Neural progenitor cell (in vitro differentiated cells): Measurements from ENCODE around the gene KCNJ10. TPM values are rescaled to one million over a fixed set of nuclear protein-coding genes. Genes with fewer than 3 reads are reported as not detected.

Experiments
- DNase-seq: peaks from one replicate; pipeline ENCODE4 v3.0.0-alpha.2; 2016; ENCODE audit warnings: low spot score
- H2AFZ ChIP-seq: fragments of 200-600 bp; sonication (generic); replicated peaks from 2 replicates; pipeline ENCODE4 v1.6.1; 2016; ENCODE audit warnings: antibody characterized with exemption
- H3F3A ChIP-seq: fragments of 200-600 bp; sonication (generic); 2 replicates; pipeline ENCODE4 v1.6.1; 2016; ENCODE audit warnings: antibody characterized with exemption, low read depth
- H3K27ac ChIP-seq: fragments of 200-600 bp; sonication (generic); 2 replicates; pipeline ENCODE4 v1.5.1; 2016; ENCODE audit warnings: mild to moderate bottlenecking
- H3K27me3 ChIP-seq: fragments of 200-600 bp; sonication (generic); 2 replicates; pipeline ENCODE4 v1.6.1; 2016; ENCODE audit warnings: mild to moderate bottlenecking, moderate library complexity
- H3K36me3 ChIP-seq: fragments of 200-600 bp; sonication (generic); 2 replicates; pipeline ENCODE4 v1.5.1; 2016
- H3K4me1 ChIP-seq: fragments of 200-600 bp; sonication (generic); 2 replicates; pipeline ENCODE4 v1.6.1; 2016; ENCODE audit warnings: mixed run types
- H3K4me2 ChIP-seq: fragments of 200-600 bp; sonication (generic); 2 replicates; pipeline ENCODE4 v1.6.1; 2016
- H3K4me3 ChIP-seq: fragments of 200-600 bp; sonication (generic); 2 replicates; pipeline ENCODE4 v1.5.1; 2016
- H3K79me2 ChIP-seq: fragments of 200-600 bp; sonication (generic); 2 replicates; pipeline ENCODE4 v1.6.1; 2016; ENCODE audit warnings: low read depth
- H3K9ac ChIP-seq: fragments of 200-600 bp; sonication (generic); 2 replicates; pipeline ENCODE4 v1.6.1; 2016
- H3K9me3 ChIP-seq: fragments of 200-600 bp; sonication (generic); 2 replicates; pipeline ENCODE4 v1.5.1; 2016; ENCODE audit warnings: low read depth
- H4K20me1 ChIP-seq: fragments of 200-600 bp; sonication (generic); 2 replicates; pipeline ENCODE4 v1.6.1; 2016; ENCODE audit warnings: low read depth
- H3K27ac Mint-ChIP-seq: 3 replicates; pipeline ENCODE4 v1.8.0; 2021; ENCODE audit warnings: mixed read lengths
- H3K27me3 Mint-ChIP-seq: 2 replicates; pipeline ENCODE4 v1.8.0; 2022; ENCODE audit warnings: low read depth, mild to moderate bottlenecking, inconsistent platforms, moderate library complexity, mixed read lengths; ENCODE audit not compliant: insufficient read depth
- H3K36me3 Mint-ChIP-seq: 3 replicates; pipeline ENCODE4 v1.8.0; 2021; ENCODE audit warnings: mixed read lengths
- H3K4me1 Mint-ChIP-seq: 3 replicates; pipeline ENCODE4 v1.8.0; 2021; ENCODE audit warnings: mixed read lengths
- H3K4me3 Mint-ChIP-seq: 3 replicates; pipeline ENCODE4 v1.8.0; 2021; ENCODE audit warnings: mild to moderate bottlenecking, moderate library complexity, mixed read lengths
- H3K9me3 Mint-ChIP-seq: 3 replicates; pipeline ENCODE4 v1.8.0; 2020; ENCODE audit warnings: mixed read lengths
- CTCF ChIP-seq: fragments of 200-600 bp; sonication (generic); IDR thresholded peaks from 2 replicates; pipeline ENCODE4 v1.5.1; 2017; ENCODE audit warnings: antibody characterized with exemption, mild to moderate bottlenecking
- EZH2 ChIP-seq: fragments of 200-600 bp; sonication (generic); IDR thresholded peaks from 2 replicates; pipeline ENCODE4 v1.6.1; 2017; ENCODE audit warnings: antibody characterized with exemption, mild to moderate bottlenecking, moderate library complexity
- EZH2phosphoT487 ChIP-seq: fragments of 200-600 bp; sonication (generic); IDR thresholded peaks from 2 replicates; pipeline ENCODE4 v1.6.1; 2017; ENCODE audit warnings: antibody characterized with exemption
- total RNA-seq: library from RNA; depleted of rRNA; stranded (reverse); fragments of >200 nt; gene quantifications from 2 replicates; pipeline ENCODE4 v1.2.3, GENCODE V29; 2015; ENCODE audit warnings: low replicate concordance

Gene KCNJ10
- total RNA-seq, 1 donor from 2014 or later = not detected

GRCh38 chr1:160045653-160046052 lies 24.3 kb downstream of the KCNJ10 start:
- Mint-ChIP-seq H3K27ac (no peak overlapping the region), H3K9me3 (no peaks in the 10 kb centered on the region), H3K4me1 (peaks cover 28% of the 10 kb centered on the region), H3K4me3 (no peak overlapping the region), H3K27me3 (peaks cover 7% of the 10 kb centered on the region), H3K36me3 (no peaks in the 10 kb centered on the region)
- Histone ChIP-seq H3K79me2 (no peaks in the 10 kb centered on the region), H3F3A (peaks cover 36% of the 10 kb centered on the region), H3K4me3 (no peak overlapping the region), H3K9me3 (no peaks in the 10 kb centered on the region), H3K4me1 (peaks cover 32% of the 10 kb centered on the region), H3K36me3 (no peaks in the 10 kb centered on the region), H3K9ac (no peak overlapping the region), H3K4me2 (no peak overlapping the region), H2AFZ (no peak overlapping the region), H3K27ac (no peak overlapping the region), H4K20me1 (no peaks in the 10 kb centered on the region), H3K27me3 (peaks cover 13% of the 10 kb centered on the region)
- DNase-seq = no peak
- no peak for TF ChIP-seq CTCF
- TF ChIP-seq EZH2 = no peak
- TF ChIP-seq EZH2phosphoT487 = no peak

- no peaks in the 10 kb centered on the region for H3K36me3 ChIP-seq
- H3K27me3 Mint-ChIP-seq = peaks cover 4% of the 10 kb centered on the region
- H3K27me3 ChIP-seq = peaks cover 13% of the 10 kb centered on the region
- no peaks in the 10 kb centered on the region for H3K9me3 ChIP-seq
- peaks cover 33% of the 10 kb centered on the region for H3F3A ChIP-seq
- no peaks in the 10 kb centered on the region for H3K9me3 Mint-ChIP-seq
- peaks cover 19% of the 10 kb centered on the region for H3K4me1 Mint-ChIP-seq
- DNase-seq = no peak
- H3K79me2 ChIP-seq = no peaks in the 10 kb centered on the region
- H3K36me3 Mint-ChIP-seq = no peaks in the 10 kb centered on the region
- no peak overlapping the region for H3K4me3 ChIP-seq
- H3K27ac Mint-ChIP-seq = no peak overlapping the region
- no peak overlapping the region for H3K9ac ChIP-seq
- no peak overlapping the region for H3K4me2 ChIP-seq
- TF ChIP-seq EZH2 (no peak), CTCF (no peak), EZH2phosphoT487 (no peak)
- peaks cover 24% of the 10 kb centered on the region for H3K4me1 ChIP-seq
- no peak overlapping the region for H2AFZ ChIP-seq
- no peak overlapping the region for H3K4me3 Mint-ChIP-seq
- no peaks in the 10 kb centered on the region for H4K20me1 ChIP-seq
- no peak overlapping the region for H3K27ac ChIP-seq
Observed at GRCh38 chr1:160043543-160043942, 26.4 kb downstream of the KCNJ10 start.

GRCh38 chr1:160040476-160040875 lies 29.5 kb downstream of the KCNJ10 start:
- no peak for TF ChIP-seq CTCF
- no peak for TF ChIP-seq EZH2
- no peak for TF ChIP-seq EZH2phosphoT487
- no peaks in the 10 kb centered on the region for H3K4me1 ChIP-seq
- no peaks in the 10 kb centered on the region for H3K36me3 Mint-ChIP-seq
- H3K27ac ChIP-seq = no peak overlapping the region
- peaks cover 5% of the 10 kb centered on the region for H3F3A ChIP-seq
- no peaks in the 10 kb centered on the region for H3K4me1 Mint-ChIP-seq
- no peaks in the 10 kb centered on the region for H3K9me3 Mint-ChIP-seq
- peaks cover 4% of the 10 kb centered on the region for H3K27me3 ChIP-seq
- DNase-seq = no peak
- no peak overlapping the region for H3K4me3 ChIP-seq
- H3K9ac ChIP-seq = no peak overlapping the region
- H4K20me1 ChIP-seq = no peaks in the 10 kb centered on the region
- H3K79me2 ChIP-seq = no peaks in the 10 kb centered on the region
- no peaks in the 10 kb centered on the region for H3K9me3 ChIP-seq
- H2AFZ ChIP-seq = no peak overlapping the region
- peaks cover 4% of the 10 kb centered on the region for H3K27me3 Mint-ChIP-seq
- H3K4me2 ChIP-seq = no peak overlapping the region
- no peak overlapping the region for H3K4me3 Mint-ChIP-seq
- no peak overlapping the region for H3K27ac Mint-ChIP-seq
- no peaks in the 10 kb centered on the region for H3K36me3 ChIP-seq
